ENCODE results near the gene CDK5RAP1. TPM values are rescaled to one million over a fixed set of nuclear protein-coding genes. Genes with fewer than 3 reads are reported as not detected.

Gene CDK5RAP1
- total and polyA plus RNA-seq, 2 donors (not counting 3 experiments of a cell fraction or from before 2014, with no cell fraction given) = 30.8 to 36.5 TPM

- Histone ChIP-seq H4K20me1 (replicated peaks; ENCODE audit: control insufficient read depth, extremely low read depth, insufficient read depth, low read length) (no peaks in the 10 kb centered on the region), H3K27ac (ENCODE audit: insufficient read depth, low read depth, low read length) (no peak overlapping the region), H3K79me2 (ENCODE audit: control insufficient read depth, insufficient read depth, low read length) (no peaks in the 10 kb centered on the region), H3K9ac (replicated peaks; ENCODE audit: extremely low read depth, insufficient read depth, low read length) (no peak overlapping the region), H2AFZ (ENCODE audit: low read depth, low read length) (no peak overlapping the region), H3K4me2 (ENCODE audit: insufficient read depth, low read length) (no peak overlapping the region), H3K4me3 (replicated peaks in 1 of 3; ENCODE audit: insufficient read depth in 1 of 3, low read depth in 1 of 3, low read length in 3 of 3) (no peak overlapping the region), H3K27me3 (ENCODE audit: control insufficient read depth in 2 of 2, insufficient read depth in 2 of 2, low read length in 2 of 2) (peaks cover 0 to 1% of the 10 kb centered on the region in 2 experiments), H3K9me3 (replicated peaks; ENCODE audit: control insufficient read depth, insufficient read depth, low read length) (no peaks in the 10 kb centered on the region), H3K4me1 (ENCODE audit: control insufficient read depth, extremely low read depth, insufficient read depth, low read length) (no peaks in the 10 kb centered on the region), H3K36me3 (ENCODE audit: control insufficient read depth in 2 of 2, extremely low read depth in 1 of 2, insufficient read depth in 2 of 2, low read length in 2 of 2) (no peaks in the 10 kb centered on the region), H3K9me1 (replicated peaks; ENCODE audit: control insufficient read depth, extremely low read depth, insufficient read depth, low read length) (no peaks in the 10 kb centered on the region)
- no peak for DNase-seq (ENCODE audit: low read depth, low spot score)
- CTCF ChIA-PET = no interaction called here
- intact Hi-C loops (cut with micrococcal nuclease) (no loop called here), dilution Hi-C loops (cut with MboI; ENCODE audit: extremely low pct_ligation_motif_present, low sequenced_read_pairs) (no loop called here)
- TF ChIP-seq MYC (IDR thresholded peaks at IDR 0.05; ENCODE audit: low read depth, low read length) (no peak), POLR2A (IDR thresholded peaks at IDR 0.05; ENCODE audit: low read depth, low read length) (no peak), CTCF (IDR thresholded peaks at IDR 0.05; ENCODE audit: extremely low read depth in 1 of 2, insufficient read depth in 1 of 2, low read depth in 1 of 2, low read length in 2 of 2) (no peak), EZH2 (IDR thresholded peaks at IDR 0.05; ENCODE audit: borderline replicate concordance, low read depth, low read length, severe bottlenecking) (no peak)
- POLR2A ChIA-PET = no interaction called here
- FAIRE-seq = no peak
- BruUV-seq (replicated peaks) = no TSS peak
These were observed 56.0 kb downstream of the CDK5RAP1 start for GRCh38 chr20:33345342-33345741.

DNA sequence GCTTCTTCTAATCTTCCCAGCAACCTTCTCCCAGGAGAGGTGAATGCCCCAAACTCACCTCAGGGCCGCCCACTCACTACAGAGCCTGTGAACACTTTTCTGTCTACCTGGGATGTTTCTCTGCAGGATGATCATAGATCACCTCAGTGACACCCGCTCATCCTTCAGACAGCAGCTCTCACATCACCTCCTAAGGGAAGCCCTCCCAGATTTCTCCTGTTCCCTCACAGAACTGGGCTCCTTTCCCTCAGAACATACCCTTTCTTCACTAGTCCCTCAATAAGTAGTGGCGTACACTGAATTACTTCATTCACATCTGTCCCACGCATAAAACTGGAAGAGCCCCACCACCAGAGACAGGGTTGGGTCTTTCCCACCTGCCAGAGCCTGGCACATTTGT is 57.8 kb downstream of the CDK5RAP1 start:
- Histone ChIP-seq H3K79me2 (ENCODE audit: control insufficient read depth, insufficient read depth, low read length) (no peaks in the 10 kb centered on the region), H3K36me3 (ENCODE audit: control insufficient read depth in 2 of 2, extremely low read depth in 1 of 2, insufficient read depth in 2 of 2, low read length in 2 of 2) (no peaks in the 10 kb centered on the region), H3K4me3 (replicated peaks in 1 of 3; ENCODE audit: insufficient read depth in 1 of 3, low read depth in 1 of 3, low read length in 3 of 3) (no peak overlapping the region), H3K4me1 (ENCODE audit: control insufficient read depth, extremely low read depth, insufficient read depth, low read length) (no peaks in the 10 kb centered on the region), H2AFZ (ENCODE audit: low read depth, low read length) (no peak overlapping the region), H4K20me1 (replicated peaks; ENCODE audit: control insufficient read depth, extremely low read depth, insufficient read depth, low read length) (no peaks in the 10 kb centered on the region), H3K9ac (replicated peaks; ENCODE audit: extremely low read depth, insufficient read depth, low read length) (no peak overlapping the region), H3K9me3 (replicated peaks; ENCODE audit: control insufficient read depth, insufficient read depth, low read length) (no peaks in the 10 kb centered on the region), H3K4me2 (ENCODE audit: insufficient read depth, low read length) (no peak overlapping the region), H3K27ac (ENCODE audit: insufficient read depth, low read depth, low read length) (no peak overlapping the region), H3K9me1 (replicated peaks; ENCODE audit: control insufficient read depth, extremely low read depth, insufficient read depth, low read length) (no peaks in the 10 kb centered on the region), H3K27me3 (ENCODE audit: control insufficient read depth in 2 of 2, insufficient read depth in 2 of 2, low read length in 2 of 2) (peaks cover 0 to 1% of the 10 kb centered on the region in 2 experiments)
- dilution Hi-C loops (cut with MboI; ENCODE audit: extremely low pct_ligation_motif_present, low sequenced_read_pairs) (no loop called here), intact Hi-C loops (cut with micrococcal nuclease) (no loop called here)
- ChIA-PET POLR2A (no interaction called here), CTCF (interaction anchor here (0.6 kb wide), 1 partner anchor 21 kb away, joined by 3 read pairs; no protein-coding TSS in a partner anchor)
- DNase-seq (ENCODE audit: low read depth, low spot score) = no peak
- BruUV-seq (replicated peaks) = no TSS peak
- FAIRE-seq = no peak
- no peak for TF ChIP-seq FOS (IDR thresholded peaks at IDR 0.05; ENCODE audit: borderline replicate concordance, insufficient read depth, low read length)
- TF ChIP-seq GATA2 (IDR thresholded peaks at IDR 0.05; ENCODE audit: insufficient read depth, insufficient read length, low read depth, low read length) = no peak
- TF ChIP-seq POLR2AphosphoS5 (IDR thresholded peaks at IDR 0.05; ENCODE audit: insufficient read depth, low read depth, low read length) = no peak
- TF ChIP-seq EZH2 (IDR thresholded peaks at IDR 0.05; ENCODE audit: borderline replicate concordance, low read depth, low read length, severe bottlenecking) = no peak
- no peak for TF ChIP-seq MYC (IDR thresholded peaks at IDR 0.05; ENCODE audit: low read depth, low read length)
- TF ChIP-seq CTCF (IDR thresholded peaks at IDR 0.05; ENCODE audit: extremely low read depth in 1 of 2, insufficient read depth in 1 of 2, low read depth in 1 of 2, low read length in 2 of 2) = no peak
- no peak for TF ChIP-seq MAX (IDR thresholded peaks at IDR 0.05; ENCODE audit: insufficient read depth, insufficient read length)
- TF ChIP-seq JUN (IDR thresholded peaks at IDR 0.05; ENCODE audit: borderline replicate concordance, insufficient read depth, insufficient read length, low read depth) = no peak

Data from endothelial cell of umbilical vein (primary cell).